ENCODE results near the gene NET1.

- TF ChIP-seq CTCF (IDR thresholded peaks at IDR 0.05; ENCODE audit: poor library complexity) (no peak), EZH2phosphoT487 (IDR thresholded peaks at IDR 0.05; ENCODE audit: low read depth, severe bottlenecking, unreplicated experiment) (no peak)
Observed at GRCh38 chr10:5381187-5381586, 31.2 kb upstream of the NET1 start.
